A673 (cell line): ENCODE measurements around the gene IGF2R. TPM values are rescaled to one million over a fixed set of nuclear protein-coding genes. Genes with fewer than 3 reads are reported as not detected.

Experiments
- BruUV-seq: library from RNA; stranded (reverse); fragments of 400-500 nt; replicated peaks from 2 replicates; lab custom pipeline; 2021; lab: Mats Ljungman, UMichigan
- CTCF ChIA-PET: fragments of 300-600 bp; sonication (Branson Sonifier 250); formaldehyde crosslinking; loops from one replicate; lab custom pipeline; 2022; ENCODE audit warnings: antibody characterized with exemption; lab: Charles Lee
- POLR2A ChIA-PET: fragments of 300-600 bp; sonication (Branson Sonifier 250); formaldehyde crosslinking; loops from one replicate; lab custom pipeline; 2022; ENCODE audit warnings: antibody characterized with exemption; ENCODE audit not compliant: low non-redundant PET; lab: Charles Lee
- DNase-seq: peaks from one replicate; pipeline ENCODE4 v3.0.0-alpha.2; 2015; ENCODE audit warnings: low spot score
- H3K27ac ChIP-seq: fragments of 200-600 bp; sonication (generic); 2 replicates; pipeline ENCODE4 v1.5.1; 2016; ENCODE audit warnings: mixed run types, low read depth, mild to moderate bottlenecking, mixed read lengths, antibody characterized with exemption, low read length; ENCODE audit not compliant: poor library complexity, severe bottlenecking
- H3K27me3 ChIP-seq: fragments of 200-600 bp; sonication (generic); replicated peaks from 2 replicates; pipeline ENCODE4 v1.6.1; 2017; ENCODE audit warnings: mixed run types, low read depth, mild to moderate bottlenecking, mixed read lengths, antibody characterized with exemption, low read length; ENCODE audit not compliant: insufficient read depth, poor library complexity
- H3K36me3 ChIP-seq: fragments of 200-600 bp; sonication (generic); 2 replicates; pipeline ENCODE4 v1.6.1; 2016; ENCODE audit warnings: mixed run types, mild to moderate bottlenecking, mixed read lengths, antibody characterized with exemption, low read length; ENCODE audit not compliant: insufficient read depth, poor library complexity, severe bottlenecking
- H3K4me1 ChIP-seq: fragments of 200-600 bp; sonication (generic); 2 replicates; pipeline ENCODE4 v1.6.1; 2017; ENCODE audit warnings: mixed run types, mild to moderate bottlenecking, mixed read lengths, antibody characterized with exemption, low read length; ENCODE audit not compliant: insufficient read depth, poor library complexity, severe bottlenecking
- H3K4me3 ChIP-seq: fragments of 200-600 bp; sonication (generic); 2 replicates; pipeline ENCODE4 v1.5.1; 2016; ENCODE audit warnings: low read depth, mixed run types, mild to moderate bottlenecking, mixed read lengths, low read length; ENCODE audit not compliant: poor library complexity, severe bottlenecking
- H3K9me3 ChIP-seq: fragments of 200-600 bp; sonication (generic); 2 replicates; pipeline ENCODE4 v1.6.1; 2016; ENCODE audit warnings: mixed run types, low read depth, mild to moderate bottlenecking, mixed read lengths, antibody characterized with exemption, low read length; ENCODE audit not compliant: poor library complexity, severe bottlenecking
- EZH2 ChIP-seq: fragments of 200-600 bp; sonication (generic); IDR thresholded peaks from 2 replicates; pipeline ENCODE4 v1.6.1; 2017; ENCODE audit warnings: borderline replicate concordance, low read depth, mild to moderate bottlenecking, mixed read lengths, antibody characterized with exemption, low read length; ENCODE audit not compliant: poor library complexity, severe bottlenecking
- intact Hi-C: fragments of 100-400 bp; cut with micrococcal nuclease; formaldehyde crosslinking; loops from one replicate; pipeline ENCODE4 v1.10.0; 2022; ENCODE audit not compliant: unreplicated experiment
- total RNA-seq: library from RNA; stranded (reverse); gene quantifications from 2 replicates; pipeline ENCODE4 v1.2.3, GENCODE V29; 2021
- TF ChIP-seq, protein P1 (sequence below): fragments of 300-800, 200-600 bp; sonication (generic); conservative IDR thresholded peaks from 2 replicates; pipeline ENCODE4 v1.5.1; 2017; ENCODE audit warnings: low read depth, mild to moderate bottlenecking, antibody characterized with exemption, low read length, moderate library complexity, mixed read lengths

Gene IGF2R
- total RNA-seq, 1 experiment from 2014 or later, result 67.4 TPM

DNA sequence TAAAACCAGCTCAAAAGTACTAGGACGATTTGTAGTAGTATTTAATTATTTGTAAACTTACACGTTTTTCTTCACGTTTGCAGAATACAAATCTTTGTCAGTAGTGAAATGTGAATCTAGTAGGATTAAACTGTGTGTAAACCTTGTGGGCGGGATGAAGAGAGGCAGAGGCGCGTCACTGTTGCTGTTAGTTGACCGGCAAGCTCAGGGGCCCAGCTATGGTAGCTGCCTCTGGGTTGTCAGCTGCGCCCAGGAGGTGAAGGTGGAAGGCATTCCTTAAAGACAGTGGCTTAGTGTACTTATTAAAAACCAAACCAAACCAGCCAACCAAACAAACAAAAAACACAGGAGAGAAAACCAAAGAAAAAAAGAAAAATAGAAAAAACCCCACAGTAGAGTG, 69.6 kb downstream of the IGF2R start:
- ChIA-PET POLR2A (no interaction called here), CTCF (no interaction called here)
- no peaks in the 10 kb centered on the region for H3K4me1 ChIP-seq
- intact Hi-C loops, result no loop called here
- H3K27ac ChIP-seq, result no peak overlapping the region
- no peaks in the 10 kb centered on the region for H3K27me3 ChIP-seq
- no TSS peak for BruUV-seq
- H3K4me3 ChIP-seq, result no peak overlapping the region
- no peak for DNase-seq
- TF ChIP-seq, protein P1, sequence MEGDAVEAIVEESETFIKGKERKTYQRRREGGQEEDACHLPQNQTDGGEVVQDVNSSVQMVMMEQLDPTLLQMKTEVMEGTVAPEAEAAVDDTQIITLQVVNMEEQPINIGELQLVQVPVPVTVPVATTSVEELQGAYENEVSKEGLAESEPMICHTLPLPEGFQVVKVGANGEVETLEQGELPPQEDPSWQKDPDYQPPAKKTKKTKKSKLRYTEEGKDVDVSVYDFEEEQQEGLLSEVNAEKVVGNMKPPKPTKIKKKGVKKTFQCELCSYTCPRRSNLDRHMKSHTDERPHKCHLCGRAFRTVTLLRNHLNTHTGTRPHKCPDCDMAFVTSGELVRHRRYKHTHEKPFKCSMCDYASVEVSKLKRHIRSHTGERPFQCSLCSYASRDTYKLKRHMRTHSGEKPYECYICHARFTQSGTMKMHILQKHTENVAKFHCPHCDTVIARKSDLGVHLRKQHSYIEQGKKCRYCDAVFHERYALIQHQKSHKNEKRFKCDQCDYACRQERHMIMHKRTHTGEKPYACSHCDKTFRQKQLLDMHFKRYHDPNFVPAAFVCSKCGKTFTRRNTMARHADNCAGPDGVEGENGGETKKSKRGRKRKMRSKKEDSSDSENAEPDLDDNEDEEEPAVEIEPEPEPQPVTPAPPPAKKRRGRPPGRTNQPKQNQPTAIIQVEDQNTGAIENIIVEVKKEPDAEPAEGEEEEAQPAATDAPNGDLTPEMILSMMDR, result no peak
- no peak for TF ChIP-seq EZH2
- H3K9me3 ChIP-seq, result no peaks in the 10 kb centered on the region
- H3K36me3 ChIP-seq, result peaks cover 29% of the 10 kb centered on the region

- Histone ChIP-seq H3K4me3 (no peak overlapping the region), H3K27me3 (no peaks in the 10 kb centered on the region), H3K4me1 (no peaks in the 10 kb centered on the region), H3K9me3 (no peaks in the 10 kb centered on the region), H3K36me3 (peaks cover 34% of the 10 kb centered on the region), H3K27ac (no peak overlapping the region)
- TF ChIP-seq, protein P1, result no peak
- TF ChIP-seq EZH2, result no peak
- POLR2A ChIA-PET, result no interaction called here
- no TSS peak for BruUV-seq
- intact Hi-C loops, result no loop called here
- no peak for DNase-seq
- CTCF ChIA-PET, result no interaction called here
Observed at GRCh38 chr6:160039441-160039840, 70.6 kb downstream of the IGF2R start.

- POLR2A ChIA-PET, result no interaction called here
- intact Hi-C loops, result no loop called here
- Histone ChIP-seq H3K4me1 (no peaks in the 10 kb centered on the region), H3K4me3 (no peak overlapping the region), H3K9me3 (no peaks in the 10 kb centered on the region), H3K27me3 (no peaks in the 10 kb centered on the region), H3K27ac (no peak overlapping the region), H3K36me3 (peaks cover 40% of the 10 kb centered on the region)
- TF ChIP-seq, protein P1, result no peak
- TF ChIP-seq EZH2, result no peak
- no TSS peak for BruUV-seq
- CTCF ChIA-PET, result no interaction called here
- DNase-seq, result no peak
Observed at GRCh38 chr6:160040055-160040454, 71.2 kb downstream of the IGF2R start.
